GM18517 (cell line): ENCODE measurements around the gene CAB39.
A peak's percentile ranks its signal among the peaks of the same experiment; 100 is the strongest.

ENCODE experiments used
- ATAC-seq: cut with Tn5 transposase; IDR thresholded peaks from one replicate; pipeline ENCODE4 v1.9.1; 2021; ENCODE audit warnings: mild to moderate bottlenecking, moderate library complexity; ENCODE audit not compliant: unreplicated experiment

CAB39 gene

GRCh38 chr2:230812033-230812432 is 99.4 kb downstream of the CAB39 start:
- no peak for ATAC-seq

DNA sequence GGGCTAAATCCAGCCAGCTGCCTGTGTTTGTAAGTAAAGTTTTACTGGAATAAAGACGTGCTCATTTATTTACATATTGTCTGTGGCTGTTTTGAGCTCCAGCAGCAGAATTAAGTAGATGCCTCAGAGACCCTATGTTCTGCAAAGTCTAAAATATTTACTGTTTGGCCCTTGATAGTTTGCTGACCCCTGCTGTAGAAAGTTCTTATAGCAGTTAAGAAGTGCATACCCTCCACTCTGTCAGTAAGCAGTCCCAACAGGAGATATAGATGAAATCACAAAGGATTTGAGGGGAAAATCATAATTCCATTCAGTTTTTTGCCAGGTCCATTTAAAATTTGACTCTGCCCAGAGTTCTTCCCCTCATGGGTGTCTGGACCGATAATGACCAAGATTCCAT is 102.0 kb downstream of the CAB39 start:
- ATAC-seq = no peak

DNA sequence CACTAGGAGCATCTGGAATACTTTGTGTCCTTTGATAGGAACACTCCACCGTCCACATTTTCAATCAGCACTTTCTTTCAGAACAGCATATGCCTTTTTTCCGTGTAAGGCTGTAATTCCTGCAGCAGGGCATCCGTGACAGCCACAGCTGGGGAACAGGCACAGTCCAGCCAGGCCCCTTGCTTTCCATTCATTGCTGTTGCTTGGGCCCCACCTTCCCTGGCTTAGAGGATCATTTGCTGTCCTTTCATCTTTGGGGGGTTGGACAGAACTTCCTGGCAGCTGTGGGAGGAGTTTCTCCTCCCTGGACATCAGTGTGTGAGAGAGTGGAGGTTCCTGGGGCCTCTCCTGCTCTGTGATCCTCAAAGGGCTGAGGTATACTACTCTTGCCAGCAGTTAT is 102.4 kb downstream of the CAB39 start:
- ATAC-seq = no peak

DNA sequence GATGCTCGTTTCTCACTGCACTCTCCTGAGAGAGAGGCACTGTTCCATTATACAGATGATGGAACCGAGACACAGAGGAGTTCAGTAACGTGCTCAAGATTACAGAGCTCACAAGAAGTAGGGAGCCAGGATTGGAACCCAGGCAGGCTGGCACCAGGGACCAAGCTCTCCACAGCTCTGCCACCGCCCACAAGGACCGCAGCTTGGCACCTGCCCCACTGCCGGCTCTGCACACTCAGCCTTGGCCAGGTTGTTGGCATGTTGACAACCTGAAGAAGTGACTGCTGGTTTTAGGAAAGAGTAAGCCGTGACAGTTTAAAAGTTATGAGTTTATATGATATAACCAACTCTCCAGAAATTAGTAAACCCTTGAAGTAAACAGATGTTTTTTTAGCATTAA is 104.1 kb downstream of the CAB39 start:
- ATAC-seq = no peak

DNA sequence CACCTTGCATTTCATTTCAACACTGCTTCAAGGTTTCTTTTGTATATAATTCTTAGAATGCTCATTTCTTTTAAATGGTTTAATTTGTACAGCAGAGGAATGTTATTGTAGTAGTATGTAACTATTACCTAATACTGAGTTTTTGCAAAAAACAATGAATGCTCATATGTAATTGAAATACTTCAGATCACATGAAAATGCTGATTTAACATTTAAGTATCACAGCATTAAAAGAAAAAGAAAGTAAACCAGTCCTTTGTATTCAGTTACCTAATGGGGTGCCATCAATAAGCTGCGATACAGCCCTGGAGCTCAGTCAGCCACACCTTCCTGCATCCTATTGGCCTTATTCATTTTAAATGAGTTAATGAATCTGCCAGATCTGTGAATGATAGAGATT is 106.8 kb downstream of the CAB39 start:
- ATAC-seq = no peak

DNA sequence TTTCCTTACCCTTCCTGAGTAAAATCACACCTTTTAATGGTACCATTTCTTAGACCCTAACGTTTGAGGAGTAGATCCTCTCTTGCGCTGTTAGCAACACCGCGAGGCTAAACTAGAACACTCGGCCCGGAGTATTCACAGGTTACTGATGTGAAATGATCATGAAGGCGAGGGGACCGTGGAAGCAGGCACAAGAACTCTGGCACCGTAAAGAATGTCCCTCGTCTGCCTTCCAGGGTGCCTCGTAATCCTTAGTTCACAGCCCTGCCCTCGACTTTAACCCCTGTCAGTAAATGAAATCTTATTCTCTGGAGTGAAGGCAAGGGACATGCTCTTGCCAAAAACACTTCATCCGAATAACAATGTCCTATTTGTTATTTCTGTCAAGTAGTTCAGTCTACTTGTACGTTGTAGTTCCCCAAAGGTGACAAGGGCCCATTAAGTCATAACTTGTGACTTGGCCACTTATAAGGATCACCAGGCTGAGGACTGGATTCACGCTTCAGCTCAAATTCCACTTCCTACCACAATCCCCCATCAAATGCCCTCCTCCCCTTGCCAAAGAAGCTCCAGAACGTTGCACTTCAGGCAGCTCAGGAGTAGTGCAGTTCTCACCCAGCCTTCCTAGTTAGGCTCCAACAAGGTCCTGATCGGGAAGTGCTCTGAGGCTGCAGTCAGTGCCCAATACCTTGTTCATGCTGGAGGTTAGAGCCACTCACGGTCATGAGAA is 108.8 kb downstream of the CAB39 start:
- ATAC-seq = no peak

DNA sequence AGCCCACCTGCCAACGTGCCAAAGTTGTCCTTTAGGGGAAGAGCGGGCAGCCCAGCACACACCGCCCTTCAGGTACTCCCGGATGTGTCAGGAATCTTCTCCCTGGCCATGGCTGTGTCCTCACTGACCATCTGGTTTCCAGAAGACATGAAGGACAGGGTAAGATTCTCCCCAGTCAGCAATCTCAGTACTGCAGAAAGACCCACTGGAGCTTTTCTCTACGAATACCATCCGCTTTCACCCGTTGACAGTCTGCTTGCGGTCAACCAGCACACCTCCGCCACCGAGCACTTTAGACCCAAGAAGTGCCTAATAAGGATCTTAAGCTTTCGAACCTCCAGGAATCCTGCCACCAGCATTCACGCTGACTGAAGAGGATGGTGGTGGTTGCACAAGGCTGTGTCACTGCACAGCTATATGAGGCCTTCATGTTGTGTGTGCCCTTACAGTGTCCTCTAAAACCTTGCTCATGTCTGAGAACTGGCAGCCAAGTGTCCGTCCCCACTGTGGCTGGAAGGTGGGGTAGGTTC is 109.4 kb downstream of the CAB39 start:
- ATAC-seq = no peak

- ATAC-seq = no peak
These were observed 110.8 kb downstream of the CAB39 start for GRCh38 chr2:230823264-230823964.

DNA sequence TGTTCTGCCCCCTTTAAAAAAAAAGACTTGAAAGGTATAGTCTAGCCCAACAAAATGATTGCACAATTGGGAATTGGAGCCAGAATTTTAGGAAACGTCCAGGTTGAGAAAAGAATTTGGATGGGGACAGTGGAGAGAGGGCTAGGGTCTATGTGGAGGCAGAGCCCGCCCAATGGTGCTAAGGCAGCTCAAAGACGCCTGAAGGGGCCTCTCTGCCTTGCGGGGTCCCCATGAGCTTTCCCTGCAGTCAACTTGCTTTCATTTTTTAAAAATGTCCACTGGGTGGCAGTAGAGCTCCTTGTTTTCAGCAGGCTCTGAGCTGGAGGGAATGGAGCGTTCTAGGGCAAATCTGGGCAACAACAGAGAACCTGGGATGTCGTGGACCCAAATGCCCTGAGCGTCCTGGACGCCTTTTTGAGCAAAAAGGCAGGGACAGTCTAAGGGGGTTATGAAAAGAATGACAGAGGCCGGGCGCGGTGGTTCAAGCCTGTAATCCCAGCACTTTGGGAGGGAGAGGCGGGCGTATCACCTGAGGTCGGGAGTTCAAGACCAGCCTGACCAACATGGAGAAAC is 111.8 kb downstream of the CAB39 start:
- ATAC-seq = no peak

- no peak for ATAC-seq
These were observed 112.7 kb downstream of the CAB39 start for GRCh38 chr2:230825354-230825753.

DNA sequence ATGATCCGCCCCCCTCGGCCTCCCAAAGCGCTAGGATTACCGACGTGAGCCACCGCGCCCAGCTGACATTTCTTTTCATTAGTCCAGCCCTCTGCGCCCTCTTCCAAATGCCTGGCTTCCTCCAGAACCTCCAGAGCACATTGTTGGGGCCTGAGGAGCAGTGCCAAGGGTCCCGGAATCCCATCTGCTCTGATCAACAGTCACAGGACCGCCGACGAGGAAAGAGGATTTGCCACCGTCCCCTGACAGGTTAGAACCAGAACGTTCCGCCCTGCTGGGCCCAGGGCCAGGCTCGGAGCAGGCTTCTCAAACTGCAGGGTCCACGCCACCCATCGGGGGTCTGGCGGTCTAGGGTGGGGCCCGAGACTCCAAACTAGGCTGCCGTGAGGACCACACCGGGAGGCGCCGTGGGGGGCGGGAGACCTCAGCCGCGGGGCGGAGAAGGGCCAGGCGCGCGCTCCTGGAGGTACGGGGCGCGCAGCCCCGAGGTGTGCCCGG is 115.2 kb downstream of the CAB39 start:
- ATAC-seq = no peak

DNA sequence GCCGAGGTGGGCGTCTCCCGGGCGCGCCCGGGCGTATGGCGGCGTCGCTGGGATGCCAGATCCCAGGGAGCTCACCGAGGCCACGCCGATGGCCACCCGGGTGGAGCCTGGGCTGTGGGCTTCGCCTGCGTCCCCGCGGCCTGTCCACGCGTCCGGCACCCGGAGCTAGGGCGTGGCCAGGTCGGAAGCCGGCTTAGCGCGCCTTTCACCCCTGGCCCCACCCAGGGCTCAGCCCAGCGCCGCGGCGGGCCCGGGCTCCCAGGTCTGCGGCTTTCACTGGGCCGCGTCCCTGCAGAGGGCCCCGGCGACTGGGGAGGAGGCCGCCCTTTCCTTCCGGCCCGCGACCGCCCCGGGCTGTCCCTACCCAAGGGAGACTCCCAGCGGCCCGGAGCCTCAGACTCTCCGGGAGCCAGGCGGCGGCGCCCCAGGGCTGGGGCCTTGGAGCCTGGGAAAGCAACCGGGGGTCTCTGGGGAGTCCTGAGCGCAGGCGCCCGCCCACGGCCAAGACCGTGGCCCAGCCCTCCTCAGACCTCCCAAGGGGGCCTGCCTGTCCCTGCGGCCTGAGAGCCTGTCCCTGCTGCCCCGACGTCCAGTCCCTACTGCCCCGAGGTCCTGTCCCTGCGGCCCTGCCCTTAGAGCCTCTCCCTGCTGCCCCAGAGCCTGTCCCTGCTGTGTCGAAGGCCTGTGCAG is 115.8 kb downstream of the CAB39 start:
- ATAC-seq = no peak

GRCh38 chr2:230829293-230829692 is 116.7 kb downstream of the CAB39 start:
- no peak for ATAC-seq

GRCh38 chr2:230829959-230830358 is 117.3 kb downstream of the CAB39 start:
- ATAC-seq = no peak

- ATAC-seq = no peak
These were observed 117.8 kb downstream of the CAB39 start for GRCh38 chr2:230830428-230830827.

GRCh38 chr2:230840301-230840700 is 127.7 kb downstream of the CAB39 start:
- ATAC-seq = no peak

GRCh38 chr2:230842473-230842872 is 129.8 kb downstream of the CAB39 start:
- no peak for ATAC-seq

DNA sequence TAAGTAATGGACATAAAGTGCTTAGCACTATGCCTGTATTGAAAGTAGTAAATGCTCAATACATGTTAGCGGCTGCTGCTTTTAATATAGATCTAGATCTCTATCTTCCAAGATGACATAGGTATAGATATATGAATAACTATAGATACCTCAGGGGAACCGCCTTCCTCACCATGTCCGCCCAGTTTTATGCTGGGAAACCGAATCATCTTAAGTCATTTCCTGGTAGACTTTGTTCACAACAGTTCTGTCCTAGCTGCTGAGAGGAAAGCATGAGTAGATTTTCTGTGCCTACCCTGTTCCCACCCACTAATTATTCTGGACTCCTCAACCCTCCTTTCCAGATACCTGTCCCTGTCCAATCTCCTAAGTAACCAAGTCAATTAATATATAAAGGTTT is 130.5 kb downstream of the CAB39 start:
- ATAC-seq = no peak

GRCh38 chr2:230846360-230846759 is 133.7 kb downstream of the CAB39 start:
- no peak for ATAC-seq

- ATAC-seq = peak; percentile 90
These were observed 135.3 kb downstream of the CAB39 start for GRCh38 chr2:230847883-230848388.
